HEK293 (cell line): ENCODE data around the gene ALG1.

Experiments used
- MEIS1 ChIP-seq: sonication (generic); formaldehyde crosslinking; IDR thresholded peaks from 2 replicates; pipeline ENCODE4 v1.8.1; 2022; ENCODE audit warnings: missing genetic modification reagents, mild to moderate bottlenecking, borderline replicate concordance
- ZNF558 ChIP-seq: fragments of 450-650 bp; formaldehyde crosslinking; IDR thresholded peaks from 2 replicates; pipeline ENCODE4 v1.5.1; 2016; ENCODE audit warnings: missing biosample characterization, missing genetic modification characterization

DNA sequence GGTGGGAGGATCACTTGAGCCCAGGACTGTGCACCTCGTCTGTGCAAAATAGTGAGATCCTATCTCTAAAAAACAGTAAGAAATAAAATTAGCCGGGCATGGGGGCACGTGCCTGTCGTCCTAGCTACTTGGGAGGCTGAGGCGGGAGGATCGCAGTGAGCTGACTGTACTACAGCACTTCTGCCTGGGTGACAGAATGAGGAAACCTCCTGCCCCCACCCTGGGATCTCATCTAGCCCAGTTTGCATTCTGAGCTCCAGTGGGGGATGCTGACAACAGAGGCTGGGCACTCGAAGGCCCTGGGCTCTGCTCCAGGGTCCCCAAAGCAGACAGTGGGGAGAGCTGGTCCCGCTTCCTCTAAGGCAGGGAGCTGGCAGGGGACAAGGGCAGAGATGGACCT, 45.0 kb upstream of the ALG1 start:
- no peak for TF ChIP-seq ZNF558
- TF ChIP-seq MEIS1 = no peak
